Liver (tissue), 3 donors: ENCODE results near the gene RPH3AL.

Source experiments
- CTCF ChIP-seq: fragments of 150-350 bp; IDR thresholded peaks from 2 replicates; pipeline ENCODE4 v1.5.1; 2017; ENCODE audit warnings: improper control_type of control experiment, low read depth, low read length; ENCODE audit not compliant: missing input control
- EGR1 ChIP-seq, 2 donors: IDR thresholded peaks; 2 replicates each; pipeline ENCODE4 v1.6.1; 2016 to 2018; ENCODE audit warnings: antibody characterized with exemption in 2 of 2, low read depth in 2 of 2
- GABPA ChIP-seq, 2 donors: IDR thresholded peaks in 1 of 2; conservative IDR thresholded peaks in 1 of 2; 2 replicates each; pipeline ENCODE4 v1.6.1; 2016; ENCODE audit warnings: antibody characterized with exemption in 2 of 2, mild to moderate bottlenecking in 1 of 2, moderate library complexity in 1 of 2
- HNF4A ChIP-seq, 2 donors: conservative IDR thresholded peaks; 2 replicates each; pipeline ENCODE4 v1.6.1; 2016; ENCODE audit warnings: antibody characterized with exemption in 2 of 2, mild to moderate bottlenecking in 2 of 2
- JUND ChIP-seq, 2 donors: IDR thresholded peaks; 2 replicates each; pipeline ENCODE4 v1.6.1; 2016; ENCODE audit warnings: antibody characterized with exemption in 2 of 2
- MAX ChIP-seq: IDR thresholded peaks from 2 replicates; pipeline ENCODE4 v1.6.1; 2016; ENCODE audit warnings: antibody characterized with exemption
- TAF1 ChIP-seq: conservative IDR thresholded peaks from 2 replicates; pipeline ENCODE4 v1.6.1; 2016; ENCODE audit warnings: antibody characterized with exemption, mild to moderate bottlenecking
- ZBTB33 ChIP-seq: IDR thresholded peaks from 2 replicates; pipeline ENCODE4 v1.6.1; 2016; ENCODE audit warnings: antibody characterized with exemption
- donor health status: healthy.
- donor health status: healthy.

- no peak for TF ChIP-seq EGR1 (IDR thresholded peaks at IDR 0.05; ENCODE audit: low read depth in 2 of 2)
- no peak for TF ChIP-seq CTCF
- no peak for TF ChIP-seq ZBTB33
- no peak for TF ChIP-seq TAF1
- no peak for TF ChIP-seq JUND (IDR thresholded peaks at IDR 0.05)
- no peak for TF ChIP-seq GABPA (IDR thresholded peaks at IDR 0.05 in 1 of 2, conservative IDR thresholded peaks at IDR 0.05 in 1 of 2)
- TF ChIP-seq MAX, result no peak
- TF ChIP-seq HNF4A (conservative IDR thresholded peaks at IDR 0.05), result no peak
Observed at GRCh38 chr17:298791-299450, 53.7 kb downstream of the RPH3AL start.
